ENCODE results near the gene GNB1L. TPM values are rescaled to one million over a fixed set of nuclear protein-coding genes. Genes with fewer than 3 reads are reported as not detected.
"Not testable (repeated sequence)": the region's sequence is repeated elsewhere in the genome, so short reads cannot be mapped to it uniquely, and the experiment has no call there.

Gene GNB1L
- total and polyA plus RNA-seq, 7 experiments from 2014 or later, result 4.2 to 20.8 (median 10.6) TPM

DNA sequence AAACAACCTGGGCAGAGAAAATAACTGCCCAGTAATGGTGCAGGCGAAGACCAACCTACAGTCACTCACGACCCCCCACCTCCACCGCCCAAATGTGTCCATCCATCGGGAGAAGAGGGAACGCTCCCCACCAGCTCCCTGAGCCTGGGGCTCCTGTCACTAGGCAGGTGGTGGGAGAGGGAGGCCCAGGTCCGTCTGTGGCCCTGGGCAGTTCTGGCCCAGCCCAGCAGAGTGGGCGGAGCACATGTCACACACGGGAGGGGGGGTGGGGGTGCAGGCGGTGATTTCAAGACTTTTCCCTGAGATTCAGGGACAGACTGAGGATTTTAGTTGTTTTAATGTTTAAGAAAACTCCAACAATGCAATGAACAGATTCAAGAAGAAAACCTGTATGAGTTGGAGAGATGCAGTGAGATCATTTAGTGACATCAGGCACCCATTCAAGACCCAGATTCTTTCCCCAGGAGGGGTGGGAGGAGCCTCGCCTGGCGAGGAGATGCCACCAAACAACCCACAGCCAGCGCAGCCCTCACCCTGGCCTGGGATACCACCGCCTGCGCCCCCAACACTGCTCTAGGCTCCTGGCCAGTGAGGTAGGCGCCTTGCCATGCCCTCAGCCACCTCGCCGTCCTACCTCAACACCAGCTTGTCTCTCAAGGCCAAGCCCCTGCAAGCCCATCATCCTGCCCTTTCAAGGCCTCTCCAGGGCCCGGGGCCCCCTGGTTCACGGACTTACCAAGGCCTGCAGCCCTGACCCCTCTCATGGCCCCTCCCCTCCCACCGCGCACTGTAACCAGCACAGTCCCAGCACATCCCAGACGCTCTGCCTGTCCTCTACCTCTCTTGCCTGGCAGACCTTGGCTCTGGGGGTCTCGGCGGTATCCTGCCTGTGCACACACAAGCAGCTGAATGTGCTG, 57.3 kb downstream of the GNB1L start:
- intact Hi-C loops (cut with micrococcal nuclease), result no loop called here
- Histone ChIP-seq H3K9me3 (ENCODE audit: control insufficient read depth in 2 of 3, low read length in 3 of 3) (peaks cover 0 to 4% (median 0%) of the 10 kb centered on the region in 3 experiments), H3K36me3 (ENCODE audit: control insufficient read depth in 2 of 3, insufficient read depth in 3 of 3, low read length in 3 of 3) (peaks cover 0 to 36% (median 0%) of the 10 kb centered on the region in 3 experiments), H3K27ac (ENCODE audit: low read depth, low read length) (no peak overlapping the region), H3K4me3 (ENCODE audit: low read length) (no peak overlapping the region), H3K4me1 (ENCODE audit: control insufficient read depth in 2 of 2, insufficient read depth in 2 of 2, low read length in 2 of 2) (peaks cover 0 to 6% of the 10 kb centered on the region in 2 donors), H3K27me3 (ENCODE audit: control insufficient read depth in 2 of 2, insufficient read depth in 2 of 2, low read length in 2 of 2) (no peaks in the 10 kb centered on the region)
- DNase-seq (no peak), ATAC-seq (no peak)
- H3K27me3 Mint-ChIP-seq, result no peaks in the 10 kb centered on the region
- POLR2A ChIA-PET, result no interaction called here
- CTCF ChIA-PET, result no interaction called here
- peaks cover 0 to 26% (median 18%) of the 10 kb centered on the region in 7 donors for H3K4me1 Mint-ChIP-seq
- no peak overlapping the region for H3K4me3 Mint-ChIP-seq
- peaks cover 0 to 16% (median 4%) of the 10 kb centered on the region in 11 donors for H3K9me3 Mint-ChIP-seq
- H3K27ac Mint-ChIP-seq, result no peak overlapping the region
- H3K36me3 Mint-ChIP-seq, result peaks cover 4 to 43% (median 26%) of the 10 kb centered on the region in 5 donors

DNA sequence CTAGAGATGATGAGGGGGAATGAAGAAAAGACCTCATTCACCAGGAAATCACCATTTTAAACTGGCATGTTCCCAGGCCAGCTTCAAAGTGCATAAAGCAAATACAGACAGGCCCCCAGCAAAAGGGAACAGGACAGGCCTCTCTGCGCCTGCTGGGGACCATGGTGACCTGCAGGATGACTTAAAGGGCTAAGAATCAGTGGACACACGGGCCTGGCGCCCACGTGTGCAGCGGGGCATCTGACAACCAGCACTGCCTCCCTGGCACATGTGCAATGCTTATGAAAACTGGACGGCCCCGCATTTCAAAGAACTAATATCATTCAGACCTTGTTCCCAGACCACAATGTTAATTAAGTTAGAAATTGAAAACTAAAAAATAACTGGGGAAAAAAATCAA, 58.5 kb downstream of the GNB1L start:
- Histone ChIP-seq H3K4me1 (ENCODE audit: control insufficient read depth in 2 of 2, insufficient read depth in 2 of 2, low read length in 2 of 2) (peaks cover 0 to 6% of the 10 kb centered on the region in 2 donors), H3K36me3 (ENCODE audit: control insufficient read depth in 2 of 3, insufficient read depth in 3 of 3, low read length in 3 of 3) (peaks cover 0 to 24% (median 0%) of the 10 kb centered on the region in 3 experiments), H3K27ac (ENCODE audit: low read depth, low read length) (no peak overlapping the region), H3K4me3 (ENCODE audit: low read length) (no peak overlapping the region), H3K9me3 (ENCODE audit: control insufficient read depth in 2 of 3, low read length in 3 of 3) (peaks cover 0 to 4% (median 0%) of the 10 kb centered on the region in 3 experiments), H3K27me3 (ENCODE audit: control insufficient read depth in 2 of 2, insufficient read depth in 2 of 2, low read length in 2 of 2) (no peaks in the 10 kb centered on the region)
- Mint-ChIP-seq H3K9me3 (peaks cover 0 to 28% (median 7%) of the 10 kb centered on the region in 11 donors), H3K27me3 (no peaks in the 10 kb centered on the region), H3K36me3 (peaks cover 10 to 49% (median 34%) of the 10 kb centered on the region in 5 donors), H3K4me3 (no peak overlapping the region), H3K4me1 (peaks cover 0 to 26% (median 18%) of the 10 kb centered on the region in 7 donors), H3K27ac (no peak overlapping the region)
- DNase-seq, result no peak
- no peak for ATAC-seq
- ChIA-PET POLR2A (interaction anchor here (0.9 kb wide), 1 partner anchor 101 kb away, joined by 4 read pairs; no protein-coding TSS in a partner anchor), CTCF (no interaction called here)
- intact Hi-C loops (cut with micrococcal nuclease), result no loop called here

DNA sequence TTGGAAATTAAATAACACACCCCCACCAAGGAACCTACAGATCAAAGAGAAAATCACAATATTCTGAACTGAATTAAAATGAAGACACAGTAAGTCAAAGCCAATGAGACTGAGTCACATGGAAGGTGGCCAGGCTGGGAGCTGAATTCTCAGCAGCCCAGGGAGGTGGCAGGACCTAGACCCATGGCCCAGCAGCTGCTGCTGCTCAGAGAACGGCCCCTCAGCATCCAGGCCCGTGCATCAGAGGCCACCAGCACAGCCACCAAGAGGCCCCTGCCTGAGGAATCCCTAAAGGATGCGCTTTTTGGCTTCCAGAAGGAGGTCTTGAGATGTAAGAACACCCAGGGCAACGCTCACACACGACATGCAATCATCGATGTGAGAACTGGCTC, 59.1 kb downstream of the GNB1L start:
- intact Hi-C loops (cut with micrococcal nuclease), result no loop called here

DNA sequence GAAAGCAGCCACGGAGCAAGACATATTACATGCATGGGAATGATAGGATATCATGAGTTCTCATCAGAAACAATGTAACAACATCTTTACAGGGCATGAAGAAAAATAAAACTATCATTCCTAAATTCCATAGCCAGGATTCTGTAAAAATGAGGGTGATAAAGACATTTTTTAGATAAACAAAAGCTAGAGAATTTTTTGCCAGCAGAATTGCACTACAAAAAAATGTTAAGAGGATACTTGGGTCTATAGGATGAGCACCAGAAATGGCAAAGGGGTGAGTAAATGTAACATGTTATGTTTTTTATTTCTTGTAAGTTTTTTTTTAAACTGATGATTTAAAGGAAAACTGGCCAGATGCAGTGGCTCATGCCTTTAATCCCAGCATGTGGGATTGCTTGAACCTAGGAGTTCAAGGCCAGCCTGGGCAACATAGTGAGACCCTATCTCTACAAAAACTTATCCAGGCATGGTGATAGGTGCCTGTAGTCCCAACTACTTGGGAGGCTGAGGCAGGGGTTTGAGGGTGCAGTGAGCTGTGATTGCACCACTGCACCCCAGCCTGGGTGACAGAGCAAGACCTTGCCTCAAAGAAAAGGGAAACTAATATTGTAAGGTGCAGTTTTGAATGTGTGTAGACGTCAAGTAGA, 60.9 kb downstream of the GNB1L start:
- CTCF ChIA-PET, result no interaction called here
- intact Hi-C loops (cut with micrococcal nuclease), result no loop called here
- Mint-ChIP-seq H3K4me3 (peak overlapping the region in 2 of 10 donors; percentile 5 to 6), H3K9me3 (peaks cover 0 to 29% (median 7%) of the 10 kb centered on the region in 11 donors), H3K36me3 (peaks cover 11 to 55% (median 43%) of the 10 kb centered on the region in 5 donors), H3K27me3 (no peaks in the 10 kb centered on the region), H3K27ac (no peak overlapping the region), H3K4me1 (peaks cover 0 to 26% (median 18%) of the 10 kb centered on the region in 7 donors)
- no peak overlapping the region for H3K27ac ChIP-seq (ENCODE audit: low read depth, low read length)
- POLR2A ChIA-PET, result no interaction called here
- DNase-seq (no peak), ATAC-seq (no peak)
- H3K4me1 ChIP-seq (ENCODE audit: control insufficient read depth in 2 of 2, insufficient read depth in 2 of 2, low read length in 2 of 2), result peaks cover 0 to 6% of the 10 kb centered on the region in 2 donors
- H3K27me3 ChIP-seq (ENCODE audit: control insufficient read depth in 2 of 2, insufficient read depth in 2 of 2, low read length in 2 of 2), result no peaks in the 10 kb centered on the region
- H3K36me3 ChIP-seq (ENCODE audit: control insufficient read depth in 2 of 3, insufficient read depth in 3 of 3, low read length in 3 of 3), result peaks cover 0 to 13% (median 5%) of the 10 kb centered on the region in 3 experiments
- H3K9me3 ChIP-seq (ENCODE audit: control insufficient read depth in 2 of 3, low read length in 3 of 3), result peaks cover 0 to 4% (median 0%) of the 10 kb centered on the region in 3 experiments
- no peak overlapping the region for H3K4me3 ChIP-seq (ENCODE audit: low read length)

More for the DNA sequence above, 59.1 kb downstream of the GNB1L start:
- no peak overlapping the region for H3K27ac ChIP-seq (ENCODE audit: low read depth, low read length)
- Mint-ChIP-seq H3K27ac (peak overlapping the region in 6 of 9 donors; percentile 15 to 80 (median 62)), H3K4me3 (peak overlapping the region in 6 of 10 donors; percentile 27 to 59 (median 38)), H3K36me3 (peaks cover 10 to 49% (median 37%) of the 10 kb centered on the region in 5 donors), H3K9me3 (peaks cover 0 to 29% (median 7%) of the 10 kb centered on the region in 11 donors), H3K27me3 (no peaks in the 10 kb centered on the region), H3K4me1 (peaks cover 0 to 26% (median 18%) of the 10 kb centered on the region in 7 donors)
- ATAC-seq (no peak), DNase-seq (no peak)
- H3K27me3 ChIP-seq (ENCODE audit: control insufficient read depth in 2 of 2, insufficient read depth in 2 of 2, low read length in 2 of 2), result no peaks in the 10 kb centered on the region
- H3K36me3 ChIP-seq (ENCODE audit: control insufficient read depth in 2 of 3, insufficient read depth in 3 of 3, low read length in 3 of 3), result peaks cover 0 to 18% (median 0%) of the 10 kb centered on the region in 3 experiments
- ChIA-PET POLR2A (interaction anchor here (0.9 kb wide), 1 partner anchor 101 kb away, joined by 4 read pairs; no protein-coding TSS in a partner anchor), CTCF (no interaction called here)
- H3K4me3 ChIP-seq (ENCODE audit: low read length), result no peak overlapping the region
- peaks cover 0 to 6% of the 10 kb centered on the region in 2 donors for H3K4me1 ChIP-seq (ENCODE audit: control insufficient read depth in 2 of 2, insufficient read depth in 2 of 2, low read length in 2 of 2)
- H3K9me3 ChIP-seq (ENCODE audit: control insufficient read depth in 2 of 3, low read length in 3 of 3), result peaks cover 0 to 4% (median 0%) of the 10 kb centered on the region in 3 experiments

DNA sequence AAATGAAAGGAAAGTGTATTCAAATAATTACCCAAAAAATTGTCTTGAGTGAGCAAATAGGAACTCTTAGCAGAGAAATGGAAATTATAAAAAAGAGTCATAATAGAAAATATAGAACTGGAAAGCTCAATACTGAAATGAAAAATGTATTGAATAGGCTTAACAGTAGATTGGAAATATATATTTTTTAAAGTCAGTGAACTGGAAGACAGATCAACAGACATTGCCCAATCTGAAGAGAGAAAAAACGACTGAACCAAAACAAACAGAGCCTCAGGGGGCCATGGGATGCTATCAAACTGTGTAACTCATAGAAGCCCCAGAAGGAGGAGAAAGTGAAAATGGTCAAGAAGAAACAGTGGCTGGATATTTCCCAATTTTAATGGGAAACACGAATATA, 61.5 kb downstream of the GNB1L start:
- intact Hi-C loops (cut with micrococcal nuclease), result no loop called here
- peaks cover 0 to 29% (median 7%) of the 10 kb centered on the region in 11 donors for H3K9me3 Mint-ChIP-seq
- Histone ChIP-seq H3K4me1 (ENCODE audit: control insufficient read depth in 2 of 2, insufficient read depth in 2 of 2, low read length in 2 of 2) (peaks cover 0 to 6% of the 10 kb centered on the region in 2 donors), H3K27ac (ENCODE audit: low read depth, low read length) (no peak overlapping the region), H3K27me3 (ENCODE audit: control insufficient read depth in 2 of 2, insufficient read depth in 2 of 2, low read length in 2 of 2) (no peaks in the 10 kb centered on the region), H3K36me3 (ENCODE audit: control insufficient read depth in 2 of 3, insufficient read depth in 3 of 3, low read length in 3 of 3) (peaks cover 0 to 19% (median 5%) of the 10 kb centered on the region in 3 experiments), H3K4me3 (ENCODE audit: low read length) (no peak overlapping the region), H3K9me3 (ENCODE audit: control insufficient read depth in 2 of 3, low read length in 3 of 3) (peaks cover 0 to 4% (median 0%) of the 10 kb centered on the region in 3 experiments)
- ChIA-PET POLR2A (no interaction called here), CTCF (interaction anchor here (1.5 kb wide), 1 partner anchor 37 kb away, joined by 4 read pairs; no protein-coding TSS in a partner anchor)
- H3K36me3 Mint-ChIP-seq, result peaks cover 11 to 61% (median 43%) of the 10 kb centered on the region in 5 donors
- ATAC-seq (no peak), DNase-seq (no peak)
- H3K27ac Mint-ChIP-seq, result no peak overlapping the region
- no peaks in the 10 kb centered on the region for H3K27me3 Mint-ChIP-seq
- H3K4me3 Mint-ChIP-seq, result no peak overlapping the region
- peaks cover 0 to 26% (median 18%) of the 10 kb centered on the region in 7 donors for H3K4me1 Mint-ChIP-seq

DNA sequence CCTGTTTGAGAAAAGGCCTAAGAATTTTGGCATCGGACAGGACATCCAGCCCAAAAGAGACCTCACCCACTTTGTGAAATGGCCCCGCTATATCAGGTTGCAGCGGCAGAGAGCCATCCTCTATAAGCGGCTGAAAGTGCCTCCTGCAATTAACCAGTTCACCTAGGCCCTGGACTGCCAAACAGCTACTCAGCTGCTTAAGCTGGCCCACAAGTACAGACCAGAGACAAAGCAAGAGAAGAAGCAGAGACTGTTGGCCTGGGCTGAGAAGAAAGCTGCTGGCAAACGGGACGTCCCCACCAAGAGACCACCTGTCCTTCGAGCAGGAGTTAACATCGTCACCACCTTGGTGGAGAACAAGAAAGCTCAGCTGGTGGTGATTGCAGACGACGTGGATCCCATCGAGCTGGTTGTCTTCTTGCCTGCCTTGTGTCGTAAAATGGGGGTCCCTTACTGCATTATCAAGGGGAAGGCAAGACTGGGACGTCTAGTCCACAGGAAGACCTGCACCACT, 62.2 kb downstream of the GNB1L start:
- H3K27ac ChIP-seq (ENCODE audit: low read depth, low read length); intact Hi-C loops (cut with micrococcal nuclease); H3K4me3 ChIP-seq (ENCODE audit: low read length); H3K4me3 Mint-ChIP-seq; H3K27me3 ChIP-seq (ENCODE audit: control insufficient read depth in 2 of 2, insufficient read depth in 2 of 2, low read length in 2 of 2); H3K27me3 Mint-ChIP-seq; ATAC-seq; H3K4me1 ChIP-seq (ENCODE audit: control insufficient read depth in 2 of 2, insufficient read depth in 2 of 2, low read length in 2 of 2); DNase-seq; POLR2A ChIA-PET; H3K27ac Mint-ChIP-seq; H3K9me3 ChIP-seq (ENCODE audit: control insufficient read depth in 2 of 3, low read length in 3 of 3): not testable (repeated sequence)
- Mint-ChIP-seq H3K4me1 (peaks cover 0 to 26% (median 18%) of the 10 kb centered on the region in 7 donors), H3K9me3 (peaks cover 0 to 29% (median 7%) of the 10 kb centered on the region in 11 donors), H3K36me3 (peaks cover 11 to 66% (median 43%) of the 10 kb centered on the region in 5 donors)
- peaks cover 0 to 26% (median 5%) of the 10 kb centered on the region in 3 experiments for H3K36me3 ChIP-seq (ENCODE audit: control insufficient read depth in 2 of 3, insufficient read depth in 3 of 3, low read length in 3 of 3)
- CTCF ChIA-PET, result interaction anchor here (1.5 kb wide), 1 partner anchor 36 kb away, joined by 4 read pairs; no protein-coding TSS in a partner anchor
